Nephron progenitor cell (in vitro differentiated cells): ENCODE results near the gene CNTN1.

Source experiments
- DNase-seq: peaks from one replicate; pipeline ENCODE4 v3.0.0; 2021
- H3K27ac Mint-ChIP-seq: 2 replicates; pipeline ENCODE4 v1.8.0; 2021; ENCODE audit warnings: mild to moderate bottlenecking, moderate library complexity, mixed read lengths
- H3K27me3 Mint-ChIP-seq: 2 replicates; pipeline ENCODE4 v1.8.0; 2021; ENCODE audit warnings: mild to moderate bottlenecking, low read depth, mixed read lengths; ENCODE audit not compliant: poor library complexity
- H3K36me3 Mint-ChIP-seq: 2 replicates; pipeline ENCODE4 v1.8.0; 2021; ENCODE audit warnings: low read depth, mixed read lengths
- H3K4me1 Mint-ChIP-seq: 2 replicates; pipeline ENCODE4 v1.8.0; 2021; ENCODE audit warnings: mixed read lengths
- H3K4me3 Mint-ChIP-seq: 2 replicates; pipeline ENCODE4 v1.8.0; 2021; ENCODE audit warnings: mild to moderate bottlenecking, moderate library complexity, mixed read lengths
- H3K9me3 Mint-ChIP-seq: 2 replicates; pipeline ENCODE4 v1.8.0; 2021; ENCODE audit warnings: mild to moderate bottlenecking, moderate library complexity, mixed read lengths
- CTCF ChIP-seq: fragments of 200-600 bp; sonication (generic); IDR thresholded peaks from 2 replicates; pipeline ENCODE4 v1.5.0; 2021; ENCODE audit warnings: antibody characterized with exemption

Gene CNTN1

GRCh38 chr12:41096797-41097196 lies 404.6 kb downstream of the CNTN1 start:
- Mint-ChIP-seq H3K27ac (no peak overlapping the region), H3K4me3 (no peak overlapping the region), H3K27me3 (no peaks in the 10 kb centered on the region), H3K9me3 (peaks cover 15% of the 10 kb centered on the region), H3K4me1 (peaks cover 20% of the 10 kb centered on the region), H3K36me3 (no peaks in the 10 kb centered on the region)
- no peak for DNase-seq
- TF ChIP-seq CTCF: no peak

- H3K27ac Mint-ChIP-seq: peak overlapping the region; percentile 80
- peaks cover 13% of the 10 kb centered on the region for H3K4me1 Mint-ChIP-seq
- H3K4me3 Mint-ChIP-seq: no peak overlapping the region
- H3K9me3 Mint-ChIP-seq: no peaks in the 10 kb centered on the region
- TF ChIP-seq CTCF: no peak
- H3K27me3 Mint-ChIP-seq: no peaks in the 10 kb centered on the region
- DNase-seq: no peak
- no peaks in the 10 kb centered on the region for H3K36me3 Mint-ChIP-seq
These were observed 408.3 kb downstream of the CNTN1 start for GRCh38 chr12:41100572-41100971.

GRCh38 chr12:41101806-41102205 lies 409.6 kb downstream of the CNTN1 start:
- peaks cover 13% of the 10 kb centered on the region for H3K4me1 Mint-ChIP-seq
- no peak overlapping the region for H3K27ac Mint-ChIP-seq
- no peaks in the 10 kb centered on the region for H3K36me3 Mint-ChIP-seq
- no peak for DNase-seq
- H3K9me3 Mint-ChIP-seq: no peaks in the 10 kb centered on the region
- H3K27me3 Mint-ChIP-seq: no peaks in the 10 kb centered on the region
- H3K4me3 Mint-ChIP-seq: no peak overlapping the region
- TF ChIP-seq CTCF: no peak

GRCh38 chr12:41103614-41104013 lies 411.4 kb downstream of the CNTN1 start:
- no peak for TF ChIP-seq CTCF
- Mint-ChIP-seq H3K27me3 (no peaks in the 10 kb centered on the region), H3K9me3 (no peaks in the 10 kb centered on the region), H3K36me3 (no peaks in the 10 kb centered on the region), H3K4me3 (no peak overlapping the region), H3K4me1 (peaks cover 23% of the 10 kb centered on the region), H3K27ac (no peak overlapping the region)
- DNase-seq: no peak

- H3K36me3 Mint-ChIP-seq: no peaks in the 10 kb centered on the region
These were observed 414.1 kb downstream of the CNTN1 start for GRCh38 chr12:41106315-41106714.

More at GRCh38 chr12:41106315-41106714, 414.1 kb downstream of the CNTN1 start:
- Mint-ChIP-seq H3K9me3 (no peaks in the 10 kb centered on the region), H3K4me1 (peaks cover 19% of the 10 kb centered on the region), H3K4me3 (no peak overlapping the region), H3K27me3 (no peaks in the 10 kb centered on the region), H3K27ac (peak overlapping the region; percentile 40)
- DNase-seq: no peak
- TF ChIP-seq CTCF: no peak
